ENCODE data around the gene NOXRED1. TPM values are rescaled to one million over a fixed set of nuclear protein-coding genes. Genes with fewer than 3 reads are reported as not detected.

NOXRED1 gene
- total RNA-seq, 1 donor from 2014 or later, result 0.35 TPM

GRCh38 chr14:77455966-77456640, 32.8 kb upstream of the NOXRED1 start:
- no peak for DNase-seq (ENCODE audit: extremely low spot score, unreplicated experiment)
- no peaks in the 10 kb centered on the region for H3K9me3 Mint-ChIP-seq (ENCODE audit: unreplicated experiment)
- peaks cover 22% of the 10 kb centered on the region for H3K36me3 Mint-ChIP-seq (ENCODE audit: unreplicated experiment)
- H3K4me3 Mint-ChIP-seq (ENCODE audit: unreplicated experiment), result peak overlapping the region; percentile 99
- H3K4me1 Mint-ChIP-seq (ENCODE audit: unreplicated experiment), result peaks cover 23% of the 10 kb centered on the region
- H3K27me3 Mint-ChIP-seq (ENCODE audit: unreplicated experiment), result no peaks in the 10 kb centered on the region
- H3K27ac Mint-ChIP-seq (ENCODE audit: unreplicated experiment), result no peak overlapping the region
- TF ChIP-seq CTCF (IDR thresholded peaks at IDR 0.05), result no peak

- Mint-ChIP-seq H3K27me3 (ENCODE audit: unreplicated experiment) (no peaks in the 10 kb centered on the region), H3K9me3 (ENCODE audit: unreplicated experiment) (no peaks in the 10 kb centered on the region), H3K36me3 (ENCODE audit: unreplicated experiment) (peaks cover 39% of the 10 kb centered on the region), H3K4me1 (ENCODE audit: unreplicated experiment) (no peaks in the 10 kb centered on the region), H3K4me3 (ENCODE audit: unreplicated experiment) (no peak overlapping the region), H3K27ac (ENCODE audit: unreplicated experiment) (no peak overlapping the region)
- TF ChIP-seq CTCF (IDR thresholded peaks at IDR 0.05), result no peak
- no peak for DNase-seq (ENCODE audit: extremely low spot score, unreplicated experiment)
Measured at GRCh38 chr14:77442196-77442595, 18.9 kb upstream of the NOXRED1 start.

- H3K27ac Mint-ChIP-seq (ENCODE audit: unreplicated experiment), result no peak overlapping the region
- no peak overlapping the region for H3K4me3 Mint-ChIP-seq (ENCODE audit: unreplicated experiment)
- no peaks in the 10 kb centered on the region for H3K9me3 Mint-ChIP-seq (ENCODE audit: unreplicated experiment)
- no peaks in the 10 kb centered on the region for H3K27me3 Mint-ChIP-seq (ENCODE audit: unreplicated experiment)
- DNase-seq (ENCODE audit: extremely low spot score, unreplicated experiment), result no peak
- H3K36me3 Mint-ChIP-seq (ENCODE audit: unreplicated experiment), result peaks cover 51% of the 10 kb centered on the region
- TF ChIP-seq CTCF (IDR thresholded peaks at IDR 0.05), result no peak
- H3K4me1 Mint-ChIP-seq (ENCODE audit: unreplicated experiment), result no peaks in the 10 kb centered on the region
Measured at GRCh38 chr14:77439861-77440260, 16.5 kb upstream of the NOXRED1 start.

- no peak for TF ChIP-seq CTCF (IDR thresholded peaks at IDR 0.05)
- Mint-ChIP-seq H3K36me3 (ENCODE audit: unreplicated experiment) (peaks cover 56% of the 10 kb centered on the region), H3K4me1 (ENCODE audit: unreplicated experiment) (no peaks in the 10 kb centered on the region), H3K4me3 (ENCODE audit: unreplicated experiment) (no peak overlapping the region), H3K27ac (ENCODE audit: unreplicated experiment) (no peak overlapping the region), H3K27me3 (ENCODE audit: unreplicated experiment) (no peaks in the 10 kb centered on the region), H3K9me3 (ENCODE audit: unreplicated experiment) (no peaks in the 10 kb centered on the region)
- no peak for DNase-seq (ENCODE audit: extremely low spot score, unreplicated experiment)
Measured at GRCh38 chr14:77438596-77438995, 15.3 kb upstream of the NOXRED1 start.

- Mint-ChIP-seq H3K36me3 (ENCODE audit: unreplicated experiment) (peaks cover 52% of the 10 kb centered on the region), H3K9me3 (ENCODE audit: unreplicated experiment) (no peaks in the 10 kb centered on the region), H3K4me3 (ENCODE audit: unreplicated experiment) (no peak overlapping the region), H3K27ac (ENCODE audit: unreplicated experiment) (no peak overlapping the region), H3K4me1 (ENCODE audit: unreplicated experiment) (no peaks in the 10 kb centered on the region), H3K27me3 (ENCODE audit: unreplicated experiment) (no peaks in the 10 kb centered on the region)
- TF ChIP-seq CTCF (IDR thresholded peaks at IDR 0.05), result no peak
- no peak for DNase-seq (ENCODE audit: extremely low spot score, unreplicated experiment)
Measured at GRCh38 chr14:77436042-77436441, 12.7 kb upstream of the NOXRED1 start.

All from osteocyte (in vitro differentiated cells).